NCI-H1436 (cell line): Measurements from ENCODE around the gene CCL4L2.
"Not testable (repeated sequence)": the region's sequence is repeated elsewhere in the genome, so short reads cannot be mapped to it uniquely, and the experiment has no call there.

ENCODE experiments used
- DNase-seq: peaks from one replicate; lab custom pipeline; 2025; lab: John Stamatoyannopoulos, UW

The CCL4L2 gene

GRCh38 chr17:36210439-36211211 lies at the start of gene CCL4L2:
Gene CCL4L2 (plus strand): TSS chr17:36211063.
- not testable (repeated sequence) for DNase-seq

GRCh38 chr17:36168836-36169235 lies 42.0 kb upstream of the CCL4L2 start:
- DNase-seq, result not testable (repeated sequence)

GRCh38 chr17:36176536-36176935 lies 34.3 kb upstream of the CCL4L2 start, which contains the start of gene TBC1D3B:
Gene TBC1D3B (minus strand): TSS chr17:36176636. CDS start chr17:36175050, 1,586 bp downstream.
- not testable (repeated sequence) for DNase-seq

- DNase-seq, result not testable (repeated sequence)
Observed at GRCh38 chr17:36181446-36182175, 29.3 kb upstream of the CCL4L2 start.

- no peak for DNase-seq
Observed at GRCh38 chr17:36182176-36183000, 28.5 kb upstream of the CCL4L2 start.

- no peak for DNase-seq
Observed at GRCh38 chr17:36183001-36183971, 27.6 kb upstream of the CCL4L2 start.

- DNase-seq, result no peak
Observed at GRCh38 chr17:36184023-36184765, 26.7 kb upstream of the CCL4L2 start.

GRCh38 chr17:36185416-36185815 lies 25.4 kb upstream of the CCL4L2 start:
- no peak for DNase-seq

- DNase-seq, result not testable (repeated sequence)
Observed at GRCh38 chr17:36186810-36187763, 23.8 kb upstream of the CCL4L2 start.

GRCh38 chr17:36187943-36188665 lies 22.8 kb upstream of the CCL4L2 start:
- not testable (repeated sequence) for DNase-seq

GRCh38 chr17:36188891-36189306 lies 22.0 kb upstream of the CCL4L2 start:
- no peak for DNase-seq

- not testable (repeated sequence) for DNase-seq
Observed at GRCh38 chr17:36189993-36190392, 20.9 kb upstream of the CCL4L2 start.

- DNase-seq, result not testable (repeated sequence)
Observed at GRCh38 chr17:36190549-36191330, 20.1 kb upstream of the CCL4L2 start.

- DNase-seq, result no peak
Observed at GRCh38 chr17:36193216-36193775, 17.6 kb upstream of the CCL4L2 start.

- not testable (repeated sequence) for DNase-seq
Observed at GRCh38 chr17:36194147-36194831, 16.6 kb upstream of the CCL4L2 start.

GRCh38 chr17:36194832-36195433 lies 15.9 kb upstream of the CCL4L2 start:
- not testable (repeated sequence) for DNase-seq
